ENCODE results near the gene CD44. TPM values are rescaled to one million over a fixed set of nuclear protein-coding genes. Genes with fewer than 3 reads are reported as not detected.

CD44 gene
- total RNA-seq, 1 donor from 2014 or later: 133 TPM

- Histone ChIP-seq H3K36me3 (ENCODE audit: control insufficient read depth in 3 of 3, insufficient read depth in 3 of 3, low read length in 3 of 3) (no peaks in the 10 kb centered on the region), H3K9me3 (ENCODE audit: control insufficient read depth in 3 of 3, low read length in 3 of 3) (no peaks in the 10 kb centered on the region), H3K4me1 (ENCODE audit: control insufficient read depth in 3 of 3, insufficient read depth in 3 of 3, low read length in 3 of 3) (peaks cover 15 to 54% (median 32%) of the 10 kb centered on the region in 3 donors), H3K27me3 (ENCODE audit: control insufficient read depth in 3 of 3, insufficient read depth in 3 of 3, low read length in 3 of 3) (no peaks in the 10 kb centered on the region), H3K27ac (ENCODE audit: low read depth, low read length) (no peak overlapping the region), H3K9ac (ENCODE audit: low read depth in 1 of 3, low read length in 3 of 3) (no peak overlapping the region), H3K4me3 (ENCODE audit: low read length in 3 of 3) (no peak overlapping the region)
These were observed 32.3 kb downstream of the CD44 start for GRCh38 chr11:35171226-35171625.

DNA sequence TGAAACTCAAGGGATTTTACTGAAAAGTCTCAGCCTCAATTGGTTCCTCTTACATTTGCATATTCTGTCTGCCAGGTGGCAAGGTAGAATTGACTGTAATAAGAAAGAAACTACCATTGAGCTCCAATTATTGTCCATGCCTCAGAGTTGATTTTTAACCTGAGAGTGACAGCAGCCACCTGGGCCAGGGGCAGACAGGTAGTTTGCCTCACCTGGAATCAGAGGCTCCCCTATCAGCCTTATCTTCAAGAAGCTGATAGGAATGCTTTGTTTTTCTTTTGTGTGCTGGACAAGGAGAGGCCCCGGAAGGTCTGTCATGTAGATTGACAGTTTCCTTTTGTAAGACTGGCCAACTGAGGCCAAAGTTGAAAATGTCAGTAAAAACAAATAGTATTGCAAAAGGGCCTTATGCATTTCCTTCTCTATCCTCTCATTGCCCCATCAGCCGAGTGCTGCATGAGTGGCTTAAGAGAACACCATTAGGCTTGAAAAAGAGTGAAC is 34.1 kb downstream of the CD44 start:
- Histone ChIP-seq H3K9me3 (ENCODE audit: control insufficient read depth in 3 of 3, low read length in 3 of 3) (no peaks in the 10 kb centered on the region), H3K4me1 (ENCODE audit: control insufficient read depth in 3 of 3, insufficient read depth in 3 of 3, low read length in 3 of 3) (peaks cover 5 to 43% (median 18%) of the 10 kb centered on the region in 3 donors), H3K4me3 (ENCODE audit: low read length in 3 of 3) (no peak overlapping the region), H3K27me3 (ENCODE audit: control insufficient read depth in 3 of 3, insufficient read depth in 3 of 3, low read length in 3 of 3) (no peaks in the 10 kb centered on the region), H3K9ac (ENCODE audit: low read depth in 1 of 3, low read length in 3 of 3) (no peak overlapping the region), H3K27ac (ENCODE audit: low read depth, low read length) (no peak overlapping the region), H3K36me3 (ENCODE audit: control insufficient read depth in 3 of 3, insufficient read depth in 3 of 3, low read length in 3 of 3) (peaks cover 0 to 13% (median 5%) of the 10 kb centered on the region in 3 donors)

DNA sequence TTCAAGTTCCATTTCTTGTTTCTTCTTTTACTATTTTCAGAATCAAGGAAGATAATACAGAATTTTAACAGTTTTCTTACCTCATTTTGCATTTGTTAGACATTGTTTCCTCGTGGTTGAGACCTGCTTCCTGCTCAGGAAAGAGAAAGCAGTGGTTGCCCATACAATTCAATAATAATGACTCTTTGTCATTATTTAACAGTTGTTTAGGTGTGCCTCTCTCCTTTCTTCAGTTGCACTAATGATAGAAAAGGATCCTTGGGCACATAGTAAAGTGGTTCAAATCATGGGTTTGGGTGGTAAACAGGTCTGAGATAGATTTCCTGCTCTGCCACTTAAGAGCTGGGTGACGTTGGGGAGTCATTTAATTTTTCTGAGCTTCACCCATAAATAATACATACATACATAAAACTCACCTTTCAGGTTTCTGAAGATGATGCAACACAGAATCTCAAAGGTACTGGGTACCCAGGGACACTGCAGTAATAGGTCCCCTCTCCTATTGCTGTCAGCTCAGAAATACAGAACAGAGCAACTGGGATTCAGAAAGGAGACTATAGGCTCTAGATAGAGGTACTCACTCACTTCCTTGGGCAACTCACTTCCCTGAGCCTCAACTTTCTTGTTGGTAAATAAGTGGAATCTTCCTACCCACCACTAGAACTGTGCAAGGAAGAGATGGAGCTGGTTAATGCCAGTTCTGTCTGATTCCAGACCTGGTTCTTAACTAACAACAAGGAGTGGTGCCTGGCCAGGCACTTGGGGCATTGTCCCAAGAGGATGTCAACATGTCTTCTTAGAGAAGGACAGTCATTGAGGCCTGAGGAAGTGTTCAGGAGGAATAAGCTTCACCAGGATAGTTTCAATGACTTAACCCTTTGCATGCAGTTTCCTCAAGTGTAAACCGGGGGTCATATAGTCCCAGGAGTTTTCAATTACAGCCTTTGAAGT is 34.9 kb downstream of the CD44 start:
- peaks cover 0 to 16% (median 9%) of the 10 kb centered on the region in 3 donors for H3K36me3 ChIP-seq (ENCODE audit: control insufficient read depth in 3 of 3, insufficient read depth in 3 of 3, low read length in 3 of 3)
- peaks cover 5 to 42% (median 13%) of the 10 kb centered on the region in 3 donors for H3K4me1 ChIP-seq (ENCODE audit: control insufficient read depth in 3 of 3, insufficient read depth in 3 of 3, low read length in 3 of 3)
- H3K27ac ChIP-seq (ENCODE audit: low read depth, low read length): peak overlapping the region; percentile 36

GRCh38 chr11:35174666-35175065 is 35.7 kb downstream of the CD44 start:
- no peaks in the 10 kb centered on the region for H3K9me3 ChIP-seq (ENCODE audit: control insufficient read depth in 3 of 3, low read length in 3 of 3)
- no peak overlapping the region for H3K4me3 ChIP-seq (ENCODE audit: low read length in 3 of 3)
- H3K4me1 ChIP-seq (ENCODE audit: control insufficient read depth in 3 of 3, insufficient read depth in 3 of 3, low read length in 3 of 3): peaks cover 5 to 44% (median 11%) of the 10 kb centered on the region in 3 donors
- H3K9ac ChIP-seq (ENCODE audit: low read depth in 1 of 3, low read length in 3 of 3): no peak overlapping the region
- H3K36me3 ChIP-seq (ENCODE audit: control insufficient read depth in 3 of 3, insufficient read depth in 3 of 3, low read length in 3 of 3): peaks cover 0 to 16% (median 9%) of the 10 kb centered on the region in 3 donors
- H3K27me3 ChIP-seq (ENCODE audit: control insufficient read depth in 3 of 3, insufficient read depth in 3 of 3, low read length in 3 of 3): no peaks in the 10 kb centered on the region
- no peak overlapping the region for H3K27ac ChIP-seq (ENCODE audit: low read depth, low read length)

More for the DNA sequence above, 34.9 kb downstream of the CD44 start:
- H3K27me3 ChIP-seq (ENCODE audit: control insufficient read depth in 3 of 3, insufficient read depth in 3 of 3, low read length in 3 of 3): no peaks in the 10 kb centered on the region
- H3K9ac ChIP-seq (ENCODE audit: low read depth in 1 of 3, low read length in 3 of 3): no peak overlapping the region
- no peak overlapping the region for H3K4me3 ChIP-seq (ENCODE audit: low read length in 3 of 3)
- no peaks in the 10 kb centered on the region for H3K9me3 ChIP-seq (ENCODE audit: control insufficient read depth in 3 of 3, low read length in 3 of 3)

GRCh38 chr11:35177370-35177769 is 38.4 kb downstream of the CD44 start:
- H3K27me3 ChIP-seq (ENCODE audit: control insufficient read depth in 3 of 3, insufficient read depth in 3 of 3, low read length in 3 of 3): no peaks in the 10 kb centered on the region
- no peak overlapping the region for H3K4me3 ChIP-seq (ENCODE audit: low read length in 3 of 3)
- no peak overlapping the region for H3K9ac ChIP-seq (ENCODE audit: low read depth in 1 of 3, low read length in 3 of 3)
- H3K9me3 ChIP-seq (ENCODE audit: control insufficient read depth in 3 of 3, low read length in 3 of 3): no peaks in the 10 kb centered on the region
- peaks cover 0 to 18% (median 12%) of the 10 kb centered on the region in 3 donors for H3K36me3 ChIP-seq (ENCODE audit: control insufficient read depth in 3 of 3, insufficient read depth in 3 of 3, low read length in 3 of 3)
- peaks cover 3 to 42% (median 7%) of the 10 kb centered on the region in 3 donors for H3K4me1 ChIP-seq (ENCODE audit: control insufficient read depth in 3 of 3, insufficient read depth in 3 of 3, low read length in 3 of 3)
- no peak overlapping the region for H3K27ac ChIP-seq (ENCODE audit: low read depth, low read length)

DNA sequence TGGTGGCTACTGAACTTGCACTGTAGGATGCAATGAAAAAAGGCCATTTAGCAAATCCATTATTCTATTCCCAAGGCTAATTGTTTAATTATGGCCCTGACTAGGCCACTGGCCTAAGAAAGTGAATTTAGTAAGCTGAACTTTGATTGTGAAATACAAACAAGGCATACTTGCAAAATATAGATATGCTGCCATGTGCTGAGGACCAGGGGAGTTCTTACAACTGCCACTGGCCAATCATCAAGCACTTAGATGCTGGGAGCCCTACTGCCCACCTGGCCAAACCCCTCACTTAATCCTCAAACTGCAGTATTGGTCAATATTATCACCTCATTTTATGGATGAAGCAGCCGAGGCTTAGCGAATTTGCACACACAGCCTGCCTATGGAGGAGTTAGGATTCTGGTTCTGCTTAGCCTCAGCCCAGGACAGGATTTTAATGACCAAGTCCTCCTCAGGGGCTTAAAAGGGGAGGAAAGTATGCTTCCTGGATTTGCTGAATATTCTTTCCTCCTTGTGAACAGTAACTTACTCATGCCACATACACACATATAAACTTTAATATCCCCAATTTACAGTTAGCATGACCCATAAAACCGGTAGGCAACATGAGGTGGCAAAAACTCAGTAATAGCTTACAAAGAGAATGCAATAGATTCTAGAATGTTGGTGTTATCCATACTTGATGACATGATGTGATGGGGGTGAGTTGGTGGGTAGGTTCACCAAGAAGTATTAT is 39.3 kb downstream of the CD44 start:
- no peaks in the 10 kb centered on the region for H3K27me3 ChIP-seq (ENCODE audit: control insufficient read depth in 3 of 3, insufficient read depth in 3 of 3, low read length in 3 of 3)
- H3K9me3 ChIP-seq (ENCODE audit: control insufficient read depth in 3 of 3, low read length in 3 of 3): no peaks in the 10 kb centered on the region
- H3K9ac ChIP-seq (ENCODE audit: low read depth in 1 of 3, low read length in 3 of 3): no peak overlapping the region
- H3K36me3 ChIP-seq (ENCODE audit: control insufficient read depth in 3 of 3, insufficient read depth in 3 of 3, low read length in 3 of 3): peaks cover 0 to 24% (median 18%) of the 10 kb centered on the region in 3 donors
- H3K27ac ChIP-seq (ENCODE audit: low read depth, low read length): no peak overlapping the region
- peaks cover 3 to 39% (median 7%) of the 10 kb centered on the region in 3 donors for H3K4me1 ChIP-seq (ENCODE audit: control insufficient read depth in 3 of 3, insufficient read depth in 3 of 3, low read length in 3 of 3)
- no peak overlapping the region for H3K4me3 ChIP-seq (ENCODE audit: low read length in 3 of 3)

GRCh38 chr11:35178873-35179272 is 39.9 kb downstream of the CD44 start:
- Histone ChIP-seq H3K9me3 (ENCODE audit: control insufficient read depth in 3 of 3, low read length in 3 of 3) (no peaks in the 10 kb centered on the region), H3K27ac (ENCODE audit: low read depth, low read length) (no peak overlapping the region), H3K4me3 (ENCODE audit: low read length in 3 of 3) (no peak overlapping the region), H3K27me3 (ENCODE audit: control insufficient read depth in 3 of 3, insufficient read depth in 3 of 3, low read length in 3 of 3) (no peaks in the 10 kb centered on the region), H3K36me3 (ENCODE audit: control insufficient read depth in 3 of 3, insufficient read depth in 3 of 3, low read length in 3 of 3) (peaks cover 0 to 24% (median 18%) of the 10 kb centered on the region in 3 donors), H3K4me1 (ENCODE audit: control insufficient read depth in 3 of 3, insufficient read depth in 3 of 3, low read length in 3 of 3) (peaks cover 3 to 35% (median 7%) of the 10 kb centered on the region in 3 donors), H3K9ac (ENCODE audit: low read depth in 1 of 3, low read length in 3 of 3) (no peak overlapping the region)

- Histone ChIP-seq H3K9ac (ENCODE audit: low read depth in 1 of 3, low read length in 3 of 3) (no peak overlapping the region), H3K9me3 (ENCODE audit: control insufficient read depth in 3 of 3, low read length in 3 of 3) (no peaks in the 10 kb centered on the region), H3K4me3 (ENCODE audit: low read length in 3 of 3) (no peak overlapping the region), H3K27me3 (ENCODE audit: control insufficient read depth in 3 of 3, insufficient read depth in 3 of 3, low read length in 3 of 3) (no peaks in the 10 kb centered on the region), H3K4me1 (ENCODE audit: control insufficient read depth in 3 of 3, insufficient read depth in 3 of 3, low read length in 3 of 3) (peaks cover 3 to 30% (median 7%) of the 10 kb centered on the region in 3 donors), H3K27ac (ENCODE audit: low read depth, low read length) (peak overlapping the region; percentile 37), H3K36me3 (ENCODE audit: control insufficient read depth in 3 of 3, insufficient read depth in 3 of 3, low read length in 3 of 3) (peaks cover 0 to 24% (median 18%) of the 10 kb centered on the region in 3 donors)
These were observed 40.6 kb downstream of the CD44 start for GRCh38 chr11:35179466-35180135.

- Histone ChIP-seq H3K4me1 (ENCODE audit: control insufficient read depth in 3 of 3, insufficient read depth in 3 of 3, low read length in 3 of 3) (peaks cover 3 to 30% (median 4%) of the 10 kb centered on the region in 3 donors), H3K9me3 (ENCODE audit: control insufficient read depth in 3 of 3, low read length in 3 of 3) (no peaks in the 10 kb centered on the region), H3K36me3 (ENCODE audit: control insufficient read depth in 3 of 3, insufficient read depth in 3 of 3, low read length in 3 of 3) (peaks cover 0 to 24% (median 18%) of the 10 kb centered on the region in 3 donors), H3K27me3 (ENCODE audit: control insufficient read depth in 3 of 3, insufficient read depth in 3 of 3, low read length in 3 of 3) (no peaks in the 10 kb centered on the region), H3K9ac (ENCODE audit: low read depth in 1 of 3, low read length in 3 of 3) (no peak overlapping the region), H3K27ac (ENCODE audit: low read depth, low read length) (peak overlapping the region; percentile 37), H3K4me3 (ENCODE audit: low read length in 3 of 3) (no peak overlapping the region)
These were observed 41.6 kb downstream of the CD44 start for GRCh38 chr11:35180317-35181233.
